SKM-1 (cell line): ENCODE measurements around the gene CPNE6.

Experiments
- DNase-seq: peaks from one replicate; lab custom pipeline; 2025; ENCODE audit not compliant: unreplicated experiment; lab: John Stamatoyannopoulos, UW

Gene CPNE6

DNA sequence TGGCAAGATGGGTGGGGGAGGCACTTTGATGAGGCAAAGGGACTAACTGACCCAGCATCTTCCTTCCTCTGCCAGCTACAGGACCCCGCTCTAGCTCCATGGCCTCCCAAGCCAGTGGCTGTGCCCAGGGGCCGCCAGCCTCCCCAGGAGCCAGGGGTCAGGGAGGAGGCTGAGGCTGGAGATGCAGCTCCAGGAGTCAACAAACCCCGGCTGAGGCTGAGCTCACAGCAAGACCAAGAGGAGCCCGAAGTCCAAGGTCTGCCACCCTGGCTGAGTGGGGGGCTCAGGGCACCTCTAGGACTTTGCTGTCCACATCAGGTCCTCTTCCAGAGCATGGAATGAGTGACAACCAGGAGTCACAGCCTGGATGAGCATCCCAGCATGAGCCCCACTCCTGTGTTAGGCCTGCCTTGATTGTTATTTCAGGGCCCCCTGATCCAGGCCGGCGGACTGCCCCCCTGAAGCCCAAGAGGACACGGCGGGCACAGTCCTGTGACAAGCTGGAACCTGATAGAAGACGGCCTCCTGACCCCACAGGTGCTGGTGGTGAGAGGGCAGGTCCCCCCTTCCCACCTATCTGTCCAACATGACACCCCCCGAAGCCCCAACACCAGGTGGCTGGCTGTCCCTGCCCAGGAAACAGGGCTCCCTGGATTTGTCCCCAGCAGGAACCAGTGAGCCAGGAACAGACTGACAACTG is 2.5 kb upstream of the CPNE6 start:
- no peak for DNase-seq

- no peak for DNase-seq
These were observed 2.0 kb upstream of the CPNE6 start for GRCh38 chr14:24069411-24069735.

DNA sequence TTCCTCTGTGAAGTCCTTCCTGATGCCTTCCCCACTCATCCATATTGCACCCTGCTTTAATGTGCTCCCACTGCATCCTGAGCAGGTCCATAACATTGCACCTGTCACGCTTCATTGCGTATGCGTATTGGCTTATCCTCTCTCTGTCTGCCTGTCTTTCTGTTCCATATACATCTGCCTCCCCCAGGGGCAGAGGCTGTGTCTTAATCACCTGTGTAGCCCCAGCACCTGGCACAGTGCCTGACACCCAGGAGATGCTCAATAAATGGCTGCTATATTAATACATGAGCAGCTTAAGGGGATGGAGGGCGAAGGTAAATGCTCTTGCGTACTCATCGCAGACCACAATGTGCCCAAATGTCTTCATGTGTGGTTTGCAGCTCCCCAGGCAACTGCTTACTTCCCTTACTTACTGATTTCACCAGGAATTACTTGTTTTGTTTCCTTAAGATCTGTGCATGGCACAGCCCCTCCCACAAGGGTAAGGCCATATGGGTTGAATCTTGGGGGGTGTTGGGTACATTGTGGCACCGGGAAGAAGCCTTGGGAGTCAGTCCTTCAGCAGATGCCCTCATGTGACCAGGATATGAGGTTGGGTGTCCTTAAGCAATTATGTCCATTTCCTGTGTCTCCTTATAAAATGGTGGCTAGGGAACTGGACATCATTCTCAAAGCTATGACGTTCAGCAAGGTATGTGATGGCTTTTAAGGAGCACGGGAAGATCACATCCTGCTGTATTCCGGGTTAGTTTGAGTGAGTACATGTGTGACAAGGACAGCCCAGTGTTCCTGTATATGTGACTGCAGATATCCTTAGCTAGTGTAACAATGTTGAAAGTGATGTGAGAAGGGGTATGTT is 848 bp upstream of the CPNE6 start:
- no peak for DNase-seq

DNA sequence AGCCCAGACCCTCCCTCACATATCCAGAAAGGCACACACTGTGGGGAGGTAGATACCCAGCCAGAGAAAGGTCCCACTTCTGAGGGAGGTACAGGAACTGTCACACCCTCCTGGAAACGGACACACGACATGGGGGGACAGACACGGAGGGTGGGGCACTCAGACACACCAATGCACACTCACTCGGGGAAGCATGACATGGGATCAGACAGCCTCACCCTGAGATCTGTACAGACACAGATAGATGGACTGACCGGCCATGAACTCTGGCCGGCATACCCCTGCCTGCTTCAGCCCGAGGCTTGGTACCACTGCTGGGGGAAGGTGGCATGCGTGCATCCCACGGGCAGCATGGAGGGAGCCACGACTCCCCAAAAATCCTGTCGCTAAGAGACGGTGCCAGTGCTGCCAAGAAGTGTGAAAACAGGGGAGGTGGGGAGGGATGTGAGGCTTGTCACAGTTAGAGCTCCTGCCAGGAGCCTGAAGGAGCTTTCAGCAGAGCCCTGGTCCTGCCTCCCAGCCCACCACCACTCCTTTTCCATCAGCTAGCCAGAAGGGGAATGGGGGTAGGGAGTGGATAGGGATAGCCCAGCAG is 571 bp downstream of the CPNE6 start:
- no peak for DNase-seq

GRCh38 chr14:24072436-24072835 is 1.1 kb downstream of the CPNE6 start:
- no peak for DNase-seq

- no peak for DNase-seq
These were observed 1.8 kb downstream of the CPNE6 start for GRCh38 chr14:24072881-24073877.

GRCh38 chr14:24074625-24075484 is 3.5 kb downstream of the CPNE6 start:
- no peak for DNase-seq

DNA sequence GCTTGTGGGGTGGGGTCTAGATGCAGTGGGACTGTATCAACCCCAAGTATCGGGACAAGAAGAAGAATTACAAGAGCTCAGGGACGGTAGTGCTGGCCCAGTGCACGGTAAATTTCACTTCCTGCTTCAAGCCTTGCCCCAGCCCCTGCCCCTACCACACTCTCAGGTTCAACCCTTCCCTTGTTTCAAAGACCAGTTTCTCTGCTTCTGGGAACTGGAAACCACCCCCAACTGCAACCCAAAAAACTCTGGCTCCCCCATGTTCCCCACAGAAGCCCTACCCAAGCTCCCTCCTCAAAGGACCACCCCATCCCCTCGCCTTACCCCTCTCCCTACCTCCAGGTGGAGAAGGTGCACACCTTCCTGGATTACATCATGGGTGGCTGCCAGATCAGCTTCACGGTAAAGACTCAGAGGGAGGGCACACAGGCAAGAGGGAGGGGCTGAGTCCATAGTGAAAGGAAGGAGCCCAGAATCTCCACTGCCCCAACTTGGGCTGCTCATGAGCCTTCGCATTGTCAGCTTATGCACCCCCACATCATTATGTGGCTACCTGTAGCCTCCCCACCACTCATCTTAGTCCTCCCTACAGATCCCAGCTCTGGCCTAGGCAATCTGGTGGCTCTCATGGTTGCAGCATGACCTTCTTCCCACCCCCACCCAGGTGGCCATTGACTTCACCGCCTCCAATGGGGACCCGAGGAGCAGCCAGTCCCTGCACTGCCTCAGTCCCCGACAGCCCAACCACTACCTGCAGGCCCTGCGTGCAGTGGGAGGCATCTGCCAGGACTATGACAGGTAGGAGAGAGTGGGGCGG is 4.3 kb downstream of the CPNE6 start:
- no peak for DNase-seq

DNA sequence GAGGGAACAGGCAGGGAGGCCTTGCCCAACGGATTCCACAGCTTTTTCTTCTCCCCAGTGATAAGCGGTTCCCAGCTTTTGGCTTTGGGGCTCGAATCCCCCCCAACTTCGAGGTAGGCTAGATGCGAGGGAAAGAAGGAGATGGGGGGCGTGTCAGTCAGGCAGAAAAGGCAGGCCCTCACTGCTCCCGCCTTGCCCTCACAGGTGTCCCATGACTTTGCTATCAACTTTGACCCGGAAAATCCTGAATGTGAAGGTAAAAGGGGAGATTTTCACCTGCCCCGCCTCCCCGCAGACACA is 4.9 kb downstream of the CPNE6 start:
- DNase-seq, result no peak

- DNase-seq, result no peak
These were observed 5.7 kb downstream of the CPNE6 start for GRCh38 chr14:24077086-24077485.

DNA sequence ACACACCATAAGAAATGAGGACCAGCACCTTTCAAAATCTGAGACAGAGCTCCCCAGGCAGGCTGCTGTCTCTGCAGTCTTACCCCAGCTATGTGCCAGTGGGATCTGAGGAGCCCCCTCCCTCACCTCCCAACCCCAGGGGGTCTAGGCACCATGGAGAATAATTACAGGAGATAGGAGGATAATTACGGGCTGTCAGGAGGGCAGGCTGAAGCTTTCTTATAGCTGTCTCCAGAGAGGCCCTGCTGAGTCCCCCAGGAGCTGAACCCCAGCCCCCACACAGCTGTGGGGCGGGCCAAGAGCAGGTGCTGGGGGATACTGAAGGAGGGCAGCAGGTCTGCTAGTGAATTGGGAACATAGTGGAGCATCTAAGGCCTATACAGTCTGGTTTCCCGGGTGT is 6.8 kb downstream of the CPNE6 start:
- no peak for DNase-seq

- DNase-seq, result no peak
These were observed 8.3 kb downstream of the CPNE6 start for GRCh38 chr14:24079491-24080141.

DNA sequence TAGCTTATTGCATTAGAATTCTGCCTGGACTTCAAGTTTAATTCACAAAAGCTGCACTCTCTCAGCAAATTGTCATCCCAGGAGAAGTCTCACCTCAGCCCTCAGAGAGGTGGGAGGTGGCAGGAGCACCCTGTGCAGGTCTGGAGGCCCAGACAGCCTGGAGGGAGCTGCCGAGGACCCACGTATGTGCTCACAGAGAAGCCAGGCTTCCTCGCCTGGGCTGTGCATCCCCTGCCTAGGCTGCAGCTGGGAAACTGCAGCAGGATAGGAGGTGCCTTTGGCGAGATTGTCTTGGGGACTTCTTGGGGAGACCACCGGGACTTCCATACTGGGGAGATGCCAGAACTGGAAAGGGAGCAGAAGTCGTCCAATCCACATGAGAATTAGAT is 8.8 kb downstream of the CPNE6 start:
- no peak for DNase-seq

GRCh38 chr14:24080888-24081738 is 9.8 kb downstream of the CPNE6 start:
- no peak for DNase-seq

DNA sequence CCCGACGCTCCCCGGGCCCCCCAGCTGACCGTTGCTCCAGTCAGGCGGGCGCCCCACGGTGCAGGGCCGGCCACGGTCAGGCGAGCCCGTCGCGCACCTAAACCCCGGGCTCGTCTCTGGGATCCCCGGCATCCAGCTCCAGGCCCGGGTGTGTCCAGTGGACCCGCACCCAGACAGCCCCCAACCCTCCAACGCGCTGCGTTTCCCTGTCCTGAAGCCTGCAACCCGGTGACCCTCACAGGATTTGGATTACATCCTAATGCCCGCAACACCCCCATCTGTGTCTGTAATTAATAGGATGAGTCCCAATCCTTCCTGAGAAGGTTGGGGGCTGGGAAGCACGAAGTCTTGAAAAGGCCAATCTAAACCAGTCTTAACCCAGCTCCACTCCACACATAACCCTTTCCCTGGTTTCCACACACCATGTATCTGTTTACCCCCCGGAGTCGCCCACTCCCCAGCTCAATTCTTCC is 10.4 kb downstream of the CPNE6 start:
- no peak for DNase-seq

DNA sequence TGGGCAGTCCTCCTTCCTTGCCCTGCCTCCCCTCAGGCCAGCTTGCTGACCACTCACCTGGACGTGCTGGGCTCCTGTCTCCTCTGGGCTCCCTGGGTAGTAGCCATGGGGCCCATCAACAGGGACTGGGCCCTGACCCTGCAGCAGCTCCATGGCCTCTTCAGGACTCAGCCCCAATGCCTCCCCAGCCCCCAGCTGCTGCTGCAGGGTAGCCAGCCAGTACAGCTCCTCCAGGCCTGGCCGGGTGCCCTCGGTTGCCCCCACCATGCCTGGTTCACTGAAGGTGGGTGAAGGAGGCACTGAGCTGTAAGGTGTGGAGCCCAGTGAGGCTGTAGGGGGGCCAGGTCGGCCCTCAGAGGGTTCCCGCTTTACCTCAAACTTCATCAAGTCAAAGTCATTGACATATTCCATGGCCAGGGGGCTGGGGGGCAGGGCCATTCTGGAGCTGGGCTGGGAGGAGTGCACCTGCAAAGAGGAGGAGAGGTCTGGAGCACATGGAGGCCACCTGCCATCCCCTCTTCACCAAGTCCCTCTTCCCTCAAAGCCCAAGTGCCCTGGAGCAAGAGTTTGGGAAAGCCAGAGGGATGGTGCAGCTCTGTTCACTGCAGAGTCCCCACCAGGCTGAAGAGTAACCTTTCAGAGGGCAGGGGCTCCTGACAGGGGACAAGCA is 11.2 kb downstream of the CPNE6 start:
- no peak for DNase-seq

DNA sequence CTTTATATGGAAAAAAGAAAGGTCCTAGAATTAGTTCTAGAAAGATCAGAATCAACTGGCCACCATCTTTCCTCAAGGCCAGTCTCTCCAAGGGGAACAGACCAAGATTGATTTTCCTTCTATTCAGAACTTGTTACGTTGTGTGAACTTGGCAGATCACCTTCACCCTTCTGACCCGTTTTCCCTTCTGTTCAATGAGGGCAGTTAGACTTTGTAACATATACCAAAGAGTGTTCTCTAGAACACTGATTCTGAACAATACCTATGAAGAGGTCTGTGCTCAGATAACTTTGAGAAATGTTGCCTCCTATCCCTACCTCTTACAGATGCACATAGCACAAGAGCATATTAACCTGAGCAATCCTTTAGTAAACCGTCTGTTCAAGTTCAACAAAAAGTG is 12.1 kb downstream of the CPNE6 start:
- DNase-seq, result no peak
